HepG2 (cell line): ENCODE measurements around the gene TAOK3. TPM values are rescaled to one million over a fixed set of nuclear protein-coding genes. Genes with fewer than 3 reads are reported as not detected.

Experiments used
- ARID5B ChIP-seq: IDR thresholded peaks from 2 replicates; pipeline ENCODE4 v1.4.0; 2020; ENCODE audit warnings: mild to moderate bottlenecking, missing genetic modification reagents
- DNMT1 ChIP-seq: sonication (generic); formaldehyde crosslinking; IDR thresholded peaks from 2 replicates; pipeline ENCODE4 v1.5.1; 2020; ENCODE audit warnings: mild to moderate bottlenecking, missing genetic modification reagents
- FOXC1 ChIP-seq: sonication (generic); formaldehyde crosslinking; IDR thresholded peaks from 2 replicates; pipeline ENCODE4 v1.8.0; 2022; ENCODE audit warnings: mild to moderate bottlenecking, missing genetic modification reagents, borderline replicate concordance
- MAF1 ChIP-seq: sonication (generic); formaldehyde crosslinking; IDR thresholded peaks from 2 replicates; pipeline ENCODE4 v1.5.0; 2020; ENCODE audit warnings: missing genetic modification reagents, borderline replicate concordance
- NR0B2 ChIP-seq: sonication (generic); formaldehyde crosslinking; IDR thresholded peaks from 2 replicates; pipeline ENCODE4 v1.4.0; 2020; ENCODE audit warnings: mild to moderate bottlenecking, missing genetic modification reagents
- PREB ChIP-seq: sonication (generic); formaldehyde crosslinking; IDR thresholded peaks from 2 replicates; pipeline ENCODE4 v1.4.0; 2020; ENCODE audit warnings: missing genetic modification reagents
- ZBTB26 ChIP-seq: IDR thresholded peaks from 2 replicates; pipeline ENCODE4 v1.6.1; 2016; ENCODE audit warnings: missing compliant biosample characterization, missing genetic modification reagents, borderline replicate concordance
- ZBTB38 ChIP-seq: sonication (generic); formaldehyde crosslinking; IDR thresholded peaks from 2 replicates; pipeline ENCODE4 v1.5.1; 2020; ENCODE audit warnings: mild to moderate bottlenecking, missing genetic modification reagents
- ZNF275 ChIP-seq: sonication (generic); formaldehyde crosslinking; IDR thresholded peaks from 2 replicates; pipeline ENCODE4 v1.8.0; 2022; ENCODE audit warnings: missing genetic modification reagents, mild to moderate bottlenecking, inconsistent platforms, borderline replicate concordance
- ZNF281 ChIP-seq: sonication (generic); formaldehyde crosslinking; IDR thresholded peaks from 2 replicates; pipeline ENCODE4 v1.4.0; 2020; ENCODE audit warnings: missing genetic modification reagents, borderline replicate concordance
- ZNF513 ChIP-seq: sonication (generic); formaldehyde crosslinking; conservative IDR thresholded peaks from 2 replicates; pipeline ENCODE4 v1.5.0; 2020; ENCODE audit warnings: missing genetic modification reagents
- ZNF556 ChIP-seq: sonication (generic); formaldehyde crosslinking; IDR thresholded peaks from 2 replicates; pipeline ENCODE4 v1.4.0; 2020; ENCODE audit warnings: mild to moderate bottlenecking, missing genetic modification reagents, borderline replicate concordance
- ZNF761 ChIP-seq: sonication (generic); formaldehyde crosslinking; conservative IDR thresholded peaks from 2 replicates; pipeline ENCODE4 v1.4.0; 2020; ENCODE audit warnings: mild to moderate bottlenecking, missing genetic modification reagents
- ZNF768 ChIP-seq: sonication (generic); formaldehyde crosslinking; IDR thresholded peaks from 2 replicates; pipeline ENCODE4 v1.4.0; 2020; ENCODE audit warnings: missing genetic modification reagents
- polyA plus RNA-seq, 8 experiments: library from polyadenylated mRNA; depleted of rRNA in 3 of 8; stranded (reverse) in 7 of 8; unstranded in 1 of 8; fragments of >200 nt; fragmentation: Illumina TruSeq in 4 of 8; extraction: Trizol in 4 of 8; gene quantifications; 2 replicates each; pipeline versions ENCODE4 v1.2.1 to v1.2.3, GENCODE V29; 2011 to 2016; ENCODE audit warnings: low read depth in 4 of 8, missing spikeins in 1 of 8, mixed read lengths in 1 of 8; ENCODE audit not compliant: insufficient read depth in 1 of 8
- total RNA-seq, 5 experiments: library from RNA; depleted of rRNA; stranded (reverse); fragments of >200 nt; fragmentation: Illumina TruSeq; extraction: Trizol; gene quantifications; 2 replicates each; pipeline ENCODE4 v1.2.3, GENCODE V29; 2016; ENCODE audit warnings: low read depth in 1 of 5

Gene TAOK3
- total and polyA plus RNA-seq, 2 of the 13 experiments (the other 11 are each of a cell fraction or from before 2014, with no cell fraction given), result 10.4 to 12.3 TPM

GRCh38 chr12:118103601-118104382 is 268.9 kb downstream of the TAOK3 start, which contains the start of gene VSIG10 (continued):
- TF ChIP-seq ARID5B (CRISPR knock-in tag) (peak; percentile 78), ZNF281 (CRISPR knock-in tag) (no peak), ZNF556 (CRISPR knock-in tag) (no peak), NR0B2 (CRISPR knock-in tag) (0 out of 2 replicates have a peak, but pooled peaks have one; percentile 65), MAF1 (peak; percentile 30; the same call in 1 of the 2 replicates), ZNF761 (CRISPR knock-in tag) (0 out of 2 replicates have a peak, but pooled peaks have one; percentile 44), ZNF513 (CRISPR knock-in tag) (0 out of 2 replicates have a peak, but pooled peaks have one; percentile 60), DNMT1 (CRISPR knock-in tag) (no peak; the same call in 1 of the 2 replicates), ZNF275 (CRISPR knock-in tag) (peak; percentile 44; the same call in 1 of the 2 replicates), PREB (CRISPR knock-in tag) (no peak), ZNF768 (CRISPR knock-in tag) (peak; percentile 55; the same call in 1 of the 2 replicates), ZBTB26 (CRISPR knock-in tag) (no peak), ZBTB38 (CRISPR knock-in tag) (0 out of 2 replicates have a peak, but pooled peaks have one; percentile 46), FOXC1 (CRISPR knock-in tag) (peak; percentile 31; the same call in 1 of the 2 replicates)
